ENCODE measurements around the gene ADCK1. TPM values are rescaled to one million over a fixed set of nuclear protein-coding genes. Genes with fewer than 3 reads are reported as not detected.
"Not testable (repeated sequence)": the region's sequence is repeated elsewhere in the genome, so short reads cannot be mapped to it uniquely, and the experiment has no call there.

ADCK1 gene
- total RNA-seq, 1 donor from 2014 or later: 9.0 TPM

DNA sequence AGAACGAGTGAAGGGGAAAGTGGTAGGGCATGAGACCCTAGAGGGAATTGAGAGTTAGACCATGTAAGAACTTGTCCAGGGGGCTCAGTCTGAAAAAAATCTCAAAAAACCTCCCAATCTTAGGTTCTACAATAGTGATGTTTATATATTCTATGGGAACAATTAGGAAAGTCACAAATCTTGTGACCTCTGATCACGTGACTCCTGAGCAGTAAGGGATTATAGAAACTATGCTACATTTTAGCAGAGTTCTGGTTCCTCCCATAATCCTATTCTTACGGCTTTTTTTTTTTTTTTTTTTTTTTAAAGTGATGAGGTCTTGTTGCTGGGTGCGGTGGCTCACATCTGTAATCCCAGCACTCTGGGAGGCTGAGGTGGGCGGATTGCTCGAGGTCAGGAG, 5.8 kb downstream of the ADCK1 start:
- DNase-seq (ENCODE audit: low spot score): no peak

DNA sequence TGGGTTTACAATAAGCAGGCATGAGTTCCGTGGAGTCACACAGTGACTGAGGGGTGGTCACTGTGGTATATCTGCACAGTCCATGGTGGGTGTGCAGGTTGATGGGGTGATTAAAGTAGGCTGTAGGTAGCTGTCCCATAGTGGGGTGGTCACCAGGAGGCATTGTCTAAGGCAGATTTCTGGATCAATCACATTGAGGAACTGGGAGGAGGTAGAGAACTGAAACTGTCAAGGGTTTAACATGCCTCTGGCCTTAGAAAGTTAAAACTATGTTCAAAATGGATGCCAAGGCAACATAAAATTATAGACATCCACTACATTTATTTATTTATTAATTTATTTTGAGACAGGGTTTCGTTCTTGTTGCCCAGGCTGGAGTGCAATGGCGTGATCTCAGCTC, 8.3 kb downstream of the ADCK1 start:
- DNase-seq (ENCODE audit: low spot score): no peak

DNA sequence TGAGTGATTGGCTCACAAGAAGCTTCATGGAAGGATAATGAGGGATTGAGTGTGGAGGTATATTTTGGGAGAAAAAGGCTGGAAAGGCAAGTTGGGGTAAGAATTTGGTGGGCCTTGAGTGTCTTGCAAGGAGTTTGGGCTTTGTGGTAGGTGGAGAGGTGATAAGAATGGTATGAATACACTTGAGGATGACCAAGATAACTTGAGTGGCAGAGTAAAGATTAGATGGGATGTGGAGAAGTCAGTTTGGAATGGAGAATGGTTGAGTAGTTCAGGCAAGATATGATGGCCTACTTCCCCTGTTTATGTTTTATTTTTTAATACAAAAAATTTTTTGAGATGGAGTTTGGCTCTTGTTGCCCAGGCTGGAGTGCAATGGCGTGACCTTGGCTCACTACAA, 9.1 kb downstream of the ADCK1 start:
- DNase-seq (ENCODE audit: low spot score): no peak

DNA sequence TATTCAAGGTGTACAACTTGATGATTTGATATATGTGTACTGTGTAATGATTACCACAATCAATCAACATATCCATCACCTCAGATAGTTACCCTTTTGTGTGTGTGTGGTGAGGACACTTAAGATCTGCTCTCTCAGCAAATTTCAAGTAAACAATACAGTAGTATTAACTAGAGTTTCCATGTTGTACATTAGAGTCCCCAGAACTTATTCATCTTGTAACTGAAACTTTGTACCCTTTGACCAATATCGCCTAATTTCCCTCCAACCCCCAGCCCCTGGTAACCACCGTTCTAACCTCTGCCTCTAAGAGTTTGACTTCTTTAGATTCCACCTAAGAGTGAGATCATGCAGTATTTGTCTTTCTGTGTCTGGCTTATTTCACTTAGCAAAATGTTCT, 12.1 kb downstream of the ADCK1 start:
- DNase-seq (ENCODE audit: low spot score): no peak

DNA sequence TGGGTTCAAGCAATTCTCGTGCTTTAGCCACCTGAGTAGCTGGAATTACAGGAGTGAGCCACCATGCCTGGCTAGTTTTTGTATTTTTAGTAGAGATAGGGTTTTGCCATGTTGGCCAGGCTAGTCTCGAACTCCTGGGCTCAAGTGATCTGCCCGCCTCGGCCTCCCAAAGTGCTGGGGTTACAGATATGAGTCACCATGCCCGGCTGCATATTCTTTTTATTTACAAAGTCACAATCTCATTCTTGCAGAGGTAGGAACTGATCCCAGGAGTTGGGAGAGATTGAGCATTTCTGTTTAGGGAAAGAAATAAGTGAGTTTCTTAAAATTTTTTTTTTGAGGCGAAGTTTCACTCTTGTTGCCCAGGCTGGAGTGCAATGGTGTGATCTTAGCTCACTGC, 12.8 kb downstream of the ADCK1 start:
- DNase-seq (ENCODE audit: low spot score): not testable (repeated sequence)

DNA sequence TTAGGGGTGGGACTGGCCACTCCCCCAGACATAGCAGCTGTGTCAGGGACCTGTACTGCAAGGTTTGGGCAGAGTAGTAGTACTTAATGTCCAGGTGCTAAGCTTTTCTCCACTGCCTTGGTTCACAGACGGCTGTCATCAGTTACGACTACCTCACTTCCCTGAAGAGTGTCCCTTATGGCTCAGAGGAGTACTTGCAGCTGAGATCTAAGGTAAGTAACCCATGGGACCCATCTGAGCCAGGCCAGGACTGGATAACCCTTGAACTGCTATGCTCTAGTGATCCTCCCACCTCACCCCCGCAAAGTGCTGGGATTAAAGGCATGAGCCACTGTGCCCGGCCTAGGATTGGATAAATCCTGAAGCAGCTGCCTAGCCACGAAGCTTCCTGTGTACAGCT, 22.4 kb downstream of the ADCK1 start:
- no peak for DNase-seq (ENCODE audit: low spot score)

DNA sequence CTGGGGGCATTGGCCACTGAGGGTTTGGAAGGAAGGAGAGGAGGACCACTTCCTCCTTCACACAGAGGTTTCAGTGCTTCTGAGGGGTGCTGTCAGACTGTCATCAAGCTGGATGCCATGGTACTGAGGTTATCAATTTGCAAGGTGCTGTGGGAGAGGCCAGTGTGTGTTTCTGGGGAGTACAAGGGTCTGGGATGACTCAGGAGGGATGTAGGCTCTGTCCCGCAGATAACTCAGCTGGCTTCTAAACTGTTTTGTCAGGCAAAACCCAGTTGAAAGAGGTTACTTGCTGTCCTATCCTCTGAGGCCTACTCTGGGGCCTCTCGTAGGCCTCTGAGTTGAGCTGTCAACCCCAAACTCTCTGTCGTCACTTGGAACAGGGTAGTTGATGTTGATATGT, 22.8 kb downstream of the ADCK1 start:
- DNase-seq (ENCODE audit: low spot score): no peak

DNA sequence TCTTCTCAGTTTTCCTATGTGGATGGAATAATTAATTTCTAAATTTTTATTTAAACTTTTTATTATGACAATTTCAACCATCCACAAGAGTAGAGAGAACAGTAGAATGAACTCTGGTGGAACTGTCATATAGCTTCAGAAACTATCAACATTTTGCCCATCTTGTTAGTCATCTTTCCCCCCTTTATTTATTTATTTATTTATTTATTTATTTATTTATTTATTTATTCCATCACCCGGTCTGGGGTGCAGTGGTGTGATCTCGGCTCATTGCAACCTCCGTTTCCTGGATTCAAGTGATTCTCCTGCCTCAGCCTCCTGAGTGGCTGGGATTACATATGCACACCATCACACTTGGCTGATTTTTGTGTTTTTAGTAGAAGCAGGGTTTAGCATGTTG, 23.5 kb downstream of the ADCK1 start:
- DNase-seq (ENCODE audit: low spot score): no peak

DNA sequence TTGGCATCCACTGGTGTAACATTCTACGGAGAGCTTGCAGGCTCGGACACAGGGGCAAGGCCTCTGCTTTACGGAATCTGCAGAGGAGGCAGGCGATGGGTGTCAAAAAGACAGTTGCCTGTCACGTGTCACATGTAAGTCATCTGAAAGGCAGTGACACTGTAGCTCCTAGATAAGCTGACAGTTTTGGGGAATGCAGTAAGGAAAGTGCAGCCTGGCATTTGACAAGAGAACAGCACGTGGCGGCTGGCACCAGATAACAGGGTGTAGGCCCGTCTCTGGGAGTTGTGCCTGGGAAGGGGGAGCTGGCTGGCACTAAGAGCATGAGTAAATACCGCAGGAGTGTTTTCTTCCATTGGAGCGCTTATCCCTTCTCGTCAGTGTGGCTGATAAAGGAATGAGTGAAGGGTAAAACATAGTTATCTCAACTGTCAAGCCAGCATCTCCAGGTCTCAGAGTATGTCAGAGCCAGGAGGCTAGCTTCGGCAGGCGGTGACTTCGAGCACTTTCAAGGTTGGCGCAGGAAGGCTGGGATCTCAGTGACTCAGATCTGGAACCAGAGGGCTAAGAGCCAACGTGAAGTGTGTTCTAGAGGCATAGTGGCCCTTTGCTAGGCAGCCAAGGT, 26.1 kb downstream of the ADCK1 start:
- DNase-seq (ENCODE audit: low spot score): no peak

DNA sequence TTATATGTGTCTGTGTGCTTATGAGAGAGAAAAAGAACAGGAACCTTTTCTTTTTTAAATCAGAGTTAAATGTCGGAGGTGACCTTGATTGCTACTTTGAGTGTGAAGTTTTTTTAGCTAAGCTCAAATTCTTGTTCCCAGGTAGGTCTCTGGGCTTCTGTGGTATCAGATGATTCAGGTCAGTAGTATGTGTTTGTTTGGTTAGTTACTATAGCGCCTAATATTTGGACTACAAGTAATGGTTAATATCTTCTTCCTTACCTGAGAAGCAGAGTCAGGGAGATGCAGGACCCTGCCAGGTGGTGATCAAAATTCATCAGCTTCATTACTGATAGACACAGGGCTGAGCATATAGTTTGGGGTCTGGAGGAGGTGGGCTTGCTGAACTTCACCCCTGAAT, 30.8 kb downstream of the ADCK1 start:
- DNase-seq (ENCODE audit: low spot score): no peak

DNA sequence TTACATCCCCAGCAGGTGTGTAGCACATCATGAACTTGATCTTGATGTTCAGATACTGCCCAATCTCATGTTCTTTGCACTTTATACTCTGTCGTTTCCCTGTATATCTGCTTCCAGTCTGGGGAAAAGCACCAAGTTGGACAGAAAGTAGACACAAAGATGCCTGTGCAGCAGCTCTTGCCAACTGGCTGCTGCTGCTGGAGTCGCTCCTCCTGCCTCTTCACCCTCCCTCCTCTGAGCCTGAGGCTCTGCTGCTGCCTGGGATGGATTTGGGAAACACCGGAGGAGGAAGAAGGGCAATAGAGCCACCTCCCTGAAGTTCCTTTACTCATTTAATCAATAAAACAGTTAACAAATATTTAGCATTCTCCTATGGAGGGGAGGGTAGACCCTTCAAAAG, 32.4 kb downstream of the ADCK1 start:
- DNase-seq (ENCODE audit: low spot score): no peak

DNA sequence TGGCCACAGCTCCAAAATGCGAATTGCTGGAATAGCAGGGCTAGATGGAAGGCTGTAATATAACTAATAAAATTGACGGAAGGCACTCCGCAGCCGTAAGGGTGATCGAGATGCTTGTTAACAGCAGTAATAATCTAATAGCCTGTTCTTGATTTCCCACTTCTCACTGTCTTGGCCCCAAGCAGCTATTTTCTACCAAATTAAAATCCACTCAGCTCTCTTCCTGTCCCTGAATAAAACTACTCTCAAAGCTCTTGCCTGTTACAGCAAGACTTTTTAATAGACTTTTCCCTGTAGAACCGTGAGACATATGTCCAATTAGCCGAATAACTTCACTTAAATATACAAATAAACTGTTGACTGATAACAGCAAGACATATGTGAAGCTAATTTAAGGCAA, 38.0 kb downstream of the ADCK1 start:
- no peak for DNase-seq (ENCODE audit: low spot score)

DNA sequence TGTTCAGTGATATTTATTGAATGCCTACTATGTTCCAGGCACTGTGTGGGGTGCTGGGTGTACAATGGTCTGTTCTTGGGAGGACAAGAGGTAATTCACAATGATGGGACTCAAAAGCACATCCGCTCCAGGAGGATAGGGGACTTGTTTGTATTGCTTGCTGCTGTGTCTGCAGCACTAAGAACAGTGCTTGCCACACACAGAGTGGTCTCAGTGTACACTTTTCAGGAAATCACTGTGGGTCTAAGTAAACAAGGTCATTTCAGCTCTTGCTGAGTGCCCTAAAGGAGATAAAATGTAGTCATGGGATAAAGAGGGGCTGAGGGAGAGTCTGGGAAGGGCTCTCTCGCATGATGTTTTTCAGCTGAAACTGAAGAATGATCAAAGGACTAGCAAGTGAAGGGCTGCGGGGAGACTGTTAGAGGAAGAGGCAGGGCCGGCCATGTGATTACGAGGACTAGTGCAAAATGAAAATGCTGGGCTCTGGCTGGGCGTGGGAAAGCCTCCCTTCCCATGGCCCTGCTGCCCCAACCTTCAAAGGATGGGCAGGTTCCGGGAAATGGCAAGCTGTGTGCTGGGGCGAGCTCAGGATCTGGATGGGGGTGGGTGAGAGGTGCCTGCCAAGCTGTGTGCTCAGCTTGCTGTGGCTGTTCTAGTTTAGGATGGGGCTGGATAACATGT, 39.1 kb downstream of the ADCK1 start:
- DNase-seq (ENCODE audit: low spot score): no peak

DNA sequence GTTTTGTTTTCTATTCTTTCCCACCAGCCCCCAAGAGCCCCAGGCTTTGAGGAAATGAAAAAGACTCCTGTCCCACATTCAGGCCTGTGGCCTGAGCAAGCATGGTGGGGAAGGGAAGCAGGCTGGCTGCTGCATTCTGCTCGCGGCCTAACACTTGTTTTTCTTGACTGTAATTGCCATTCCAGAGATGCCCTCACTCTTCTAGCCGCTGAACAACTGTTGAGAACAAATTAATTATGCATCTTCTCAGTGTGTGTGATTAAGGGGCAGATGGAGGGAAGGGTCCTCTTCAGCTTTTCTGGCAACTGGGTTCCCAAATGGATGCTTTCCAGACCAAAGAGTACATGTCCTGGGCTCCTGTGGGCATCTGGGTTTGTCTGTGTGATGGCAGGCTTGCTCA, 43.3 kb downstream of the ADCK1 start:
- DNase-seq (ENCODE audit: low spot score): no peak

DNA sequence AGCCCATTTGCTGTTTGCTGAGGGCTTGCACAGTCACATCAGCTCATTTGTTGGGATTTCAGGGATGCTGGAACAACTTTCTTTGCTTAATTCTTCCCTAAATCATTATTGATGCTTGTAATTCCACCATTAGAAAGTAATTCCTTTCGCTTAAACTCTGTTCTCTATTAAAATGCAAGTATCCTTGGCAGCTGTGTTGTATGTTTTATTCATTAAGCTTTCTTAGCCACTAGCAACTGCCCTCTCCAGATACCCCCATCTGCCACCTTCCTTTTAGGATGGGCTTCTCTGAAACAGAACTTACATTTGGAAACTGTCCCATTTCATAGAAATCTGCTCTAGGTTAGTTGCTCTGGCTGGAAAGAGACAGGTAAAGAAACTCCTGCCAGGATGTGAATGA, 43.7 kb downstream of the ADCK1 start:
- no peak for DNase-seq (ENCODE audit: low spot score)

DNA sequence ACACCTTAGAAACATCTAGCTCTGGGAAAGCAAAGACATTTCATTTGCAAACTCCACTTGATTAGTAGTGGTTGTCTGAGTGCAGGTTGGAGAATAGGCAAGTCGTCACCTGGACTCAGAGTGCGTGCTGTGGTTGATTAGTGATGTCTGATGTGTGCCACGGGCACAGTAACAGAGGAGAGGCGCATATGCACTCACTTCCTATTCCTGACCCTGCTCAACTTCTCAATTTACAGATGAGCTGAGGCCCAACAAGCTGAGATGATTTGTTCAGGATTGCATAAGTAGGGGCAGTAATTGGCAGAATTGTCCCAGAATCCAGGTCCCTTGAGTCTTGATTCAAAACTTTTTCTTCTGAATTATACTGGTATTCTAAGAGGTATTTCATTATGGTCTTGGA, 44.9 kb downstream of the ADCK1 start:
- DNase-seq (ENCODE audit: low spot score): no peak

DNA sequence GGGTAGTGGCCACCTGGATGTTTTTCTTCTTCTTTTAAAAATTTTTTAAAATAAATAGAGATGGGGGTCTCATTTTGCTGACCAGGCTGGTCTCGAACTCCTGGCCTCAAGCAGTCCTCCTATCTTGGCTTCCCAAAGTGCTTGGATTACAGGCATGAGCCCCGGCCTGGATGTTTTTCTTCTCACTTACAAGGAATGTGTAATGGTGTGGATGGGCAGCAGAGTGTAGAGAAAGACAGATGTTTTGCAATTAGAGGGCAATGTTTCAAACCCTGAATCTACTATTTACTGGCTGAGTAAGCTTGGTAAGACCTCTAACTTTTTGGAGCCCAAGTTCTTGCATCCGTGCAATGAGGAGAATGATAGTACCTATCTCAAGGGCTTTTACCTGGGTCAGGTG, 48.1 kb downstream of the ADCK1 start:
- no peak for DNase-seq (ENCODE audit: low spot score)

DNA sequence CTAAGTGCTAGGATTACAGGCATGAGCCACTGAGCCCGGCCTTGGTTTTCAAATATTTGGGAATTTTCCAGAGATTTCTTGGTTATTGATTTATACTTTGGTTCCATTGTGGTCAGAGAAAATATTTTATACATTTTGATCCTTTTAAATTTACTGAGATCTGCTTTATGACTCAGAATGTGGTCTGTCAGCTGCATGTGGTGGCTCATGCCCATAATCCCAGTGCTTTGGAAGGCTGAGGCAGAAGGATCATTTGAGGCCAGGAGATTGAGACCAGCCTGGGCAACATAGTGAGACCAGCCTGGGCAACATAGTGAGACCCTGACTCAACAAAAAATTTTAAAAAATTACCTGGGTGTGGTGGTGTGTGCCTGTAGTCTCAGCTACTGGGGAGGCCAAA, 49.8 kb downstream of the ADCK1 start:
- no peak for DNase-seq (ENCODE audit: low spot score)

DNA sequence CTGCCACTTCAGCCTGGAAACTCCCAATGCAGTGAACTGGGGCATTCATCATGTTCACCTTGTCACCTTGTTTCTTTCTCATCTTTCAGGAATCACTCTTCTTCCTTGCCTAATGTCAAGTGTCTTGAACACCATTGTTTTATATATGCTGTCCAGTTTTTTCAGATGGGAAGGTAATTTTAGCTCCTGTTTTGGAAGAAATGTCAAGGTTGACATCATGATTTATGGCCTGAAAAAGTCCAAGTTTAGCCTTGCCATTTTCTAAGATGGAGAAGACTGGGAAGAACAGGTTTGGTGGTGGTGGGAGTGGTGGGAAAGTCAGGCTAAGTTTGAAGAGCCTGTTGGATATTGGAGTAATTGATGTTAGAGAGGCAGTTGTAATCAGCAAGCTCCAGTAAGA, 54.0 kb downstream of the ADCK1 start:
- DNase-seq (ENCODE audit: low spot score): no peak

DNA sequence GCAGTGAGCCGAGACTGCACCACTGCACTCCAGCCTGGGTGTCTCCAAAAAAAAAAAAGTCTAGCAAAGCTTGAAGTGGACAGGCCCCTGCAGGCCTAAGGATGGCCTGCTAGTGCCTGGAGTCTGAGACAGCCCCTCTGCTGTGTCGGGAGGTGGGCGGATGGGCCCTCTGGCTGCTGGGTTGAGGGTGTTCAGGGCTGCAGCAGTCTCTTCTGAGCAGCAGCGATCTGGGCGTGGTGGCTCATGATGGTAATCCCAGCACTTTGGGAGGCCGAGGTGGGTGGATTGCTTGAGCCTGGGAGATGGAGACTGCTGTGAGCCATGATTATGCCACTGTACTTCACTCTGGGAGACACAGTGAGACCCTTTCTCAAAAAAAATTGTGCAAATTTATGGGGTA, 57.0 kb downstream of the ADCK1 start:
- no peak for DNase-seq (ENCODE audit: low spot score)

DNA sequence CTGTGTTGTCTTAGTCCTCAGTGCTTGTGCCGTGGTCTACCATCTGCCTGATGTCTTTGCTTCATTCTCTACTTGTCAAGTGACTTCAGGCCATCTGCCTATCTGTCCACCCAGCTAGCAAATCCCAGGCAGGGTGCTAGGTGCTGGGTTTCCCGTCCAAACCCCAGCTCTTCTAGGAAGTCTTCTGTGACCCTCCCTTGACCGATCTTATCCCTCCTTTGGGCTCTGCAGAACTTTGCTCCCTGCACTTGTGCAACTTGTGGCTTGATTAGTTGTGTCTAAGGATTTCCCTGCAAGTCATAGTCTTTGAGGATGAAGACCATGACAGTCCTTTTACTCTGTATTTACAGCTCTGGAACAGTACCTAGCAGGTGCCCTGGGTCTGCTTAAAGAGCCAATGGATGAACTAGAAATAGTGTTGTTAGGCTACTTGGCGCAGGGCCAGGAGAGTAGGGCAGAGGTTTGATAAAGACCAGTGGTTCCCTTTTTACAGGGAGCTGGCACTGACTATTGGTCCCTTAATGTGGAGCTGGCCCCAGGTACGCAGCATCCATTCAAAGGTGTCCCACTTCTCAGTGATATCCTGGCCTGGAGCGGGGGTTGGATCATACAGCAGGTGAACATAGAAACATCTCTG, 60.1 kb downstream of the ADCK1 start:
- no peak for DNase-seq (ENCODE audit: low spot score)

DNA sequence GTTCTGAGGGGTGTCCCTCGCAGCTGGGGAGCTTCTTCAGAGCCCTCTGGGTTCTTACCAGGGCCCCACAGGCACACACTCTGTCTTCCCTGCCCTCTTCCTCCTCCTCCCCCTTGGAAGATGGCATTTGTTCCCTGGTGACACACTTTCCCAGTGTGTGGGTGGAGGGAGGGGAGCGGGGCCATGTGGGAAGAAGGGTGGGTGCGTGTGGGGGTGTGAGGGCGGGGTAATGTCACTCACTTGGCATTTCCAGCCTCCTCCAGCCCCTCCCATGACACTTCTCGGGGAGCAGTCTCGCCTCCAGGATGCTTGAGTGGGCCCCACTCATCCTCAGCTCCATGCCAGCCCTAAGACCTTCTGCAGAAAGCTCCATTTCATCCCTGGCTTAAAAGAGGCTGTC, 61.3 kb downstream of the ADCK1 start:
- no peak for DNase-seq (ENCODE audit: low spot score)

DNA sequence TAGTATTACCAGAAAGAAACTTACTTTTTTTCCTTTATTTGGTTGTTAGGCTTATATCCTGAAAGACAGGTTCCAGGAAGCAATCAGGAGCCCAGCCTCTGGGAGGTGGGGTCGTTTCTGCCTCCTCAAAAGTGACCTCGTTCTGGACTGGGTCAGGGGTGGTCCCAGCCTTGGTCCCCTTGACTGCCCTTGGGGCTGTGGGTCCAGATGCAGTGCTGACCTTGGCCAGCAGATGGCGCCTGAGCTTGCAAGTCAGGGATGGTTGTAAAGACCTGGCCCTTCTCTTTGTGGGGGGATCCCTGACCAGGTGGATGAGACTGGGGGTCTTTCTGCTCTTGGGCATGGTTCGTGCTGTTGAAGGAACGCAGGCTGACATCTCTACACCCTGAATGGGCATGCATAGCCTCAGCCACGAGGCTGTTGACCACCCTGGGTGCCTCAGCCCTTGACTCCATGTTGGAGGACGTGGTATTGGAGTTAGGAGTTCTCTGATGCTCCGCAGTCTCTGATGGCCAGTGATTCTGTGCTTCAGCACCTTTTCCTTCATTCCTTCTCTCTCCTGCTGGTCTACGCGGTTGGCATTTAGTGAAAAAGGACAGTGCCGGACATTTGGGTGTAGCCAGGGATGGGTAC, 62.4 kb downstream of the ADCK1 start:
- DNase-seq (ENCODE audit: low spot score): no peak

Measured in mesenteric fat pad (tissue), 1 donor.